Mesodermal cell (in vitro differentiated cells): ENCODE results near the gene CALHM1.

Source experiments
- H3K27ac ChIP-seq: 2 replicates; pipeline ENCODE4 v1.7.0; 2013; ENCODE audit warnings: mild to moderate bottlenecking, low read depth, low read length, moderate library complexity; ENCODE audit not compliant: severe bottlenecking
- H3K36me3 ChIP-seq: 2 replicates; pipeline ENCODE4 v1.7.1; 2013; ENCODE audit warnings: mild to moderate bottlenecking, low read length, moderate library complexity; ENCODE audit not compliant: control insufficient read depth, insufficient read depth
- H3K4me1 ChIP-seq: one replicate; pipeline ENCODE4 v1.7.1; 2013; ENCODE audit warnings: mild to moderate bottlenecking, low read length; ENCODE audit not compliant: insufficient read depth, control insufficient read depth, poor library complexity, severe bottlenecking
- H3K4me3 ChIP-seq: 2 replicates; pipeline ENCODE4 v1.7.0; 2013; ENCODE audit warnings: low read length, control low read depth, mild to moderate bottlenecking; ENCODE audit not compliant: insufficient read depth, poor library complexity, severe bottlenecking; ENCODE audit errors: extremely low read depth
- H3K9me3 ChIP-seq: 2 replicates; pipeline ENCODE4 v1.7.1; 2013; ENCODE audit warnings: mild to moderate bottlenecking, low read length, moderate library complexity; ENCODE audit not compliant: control insufficient read depth
- WGBS, 2 experiments: methylation state at CpG; one replicate each; pipeline ENCODE4 v1.1.5; 2013; ENCODE audit warnings: missing lambda C conversion rate in 2 of 2; ENCODE audit not compliant: insufficient coverage in 2 of 2; 5-methylcytosine and 5-hydroxymethylcytosine counted together

Gene CALHM1

DNA sequence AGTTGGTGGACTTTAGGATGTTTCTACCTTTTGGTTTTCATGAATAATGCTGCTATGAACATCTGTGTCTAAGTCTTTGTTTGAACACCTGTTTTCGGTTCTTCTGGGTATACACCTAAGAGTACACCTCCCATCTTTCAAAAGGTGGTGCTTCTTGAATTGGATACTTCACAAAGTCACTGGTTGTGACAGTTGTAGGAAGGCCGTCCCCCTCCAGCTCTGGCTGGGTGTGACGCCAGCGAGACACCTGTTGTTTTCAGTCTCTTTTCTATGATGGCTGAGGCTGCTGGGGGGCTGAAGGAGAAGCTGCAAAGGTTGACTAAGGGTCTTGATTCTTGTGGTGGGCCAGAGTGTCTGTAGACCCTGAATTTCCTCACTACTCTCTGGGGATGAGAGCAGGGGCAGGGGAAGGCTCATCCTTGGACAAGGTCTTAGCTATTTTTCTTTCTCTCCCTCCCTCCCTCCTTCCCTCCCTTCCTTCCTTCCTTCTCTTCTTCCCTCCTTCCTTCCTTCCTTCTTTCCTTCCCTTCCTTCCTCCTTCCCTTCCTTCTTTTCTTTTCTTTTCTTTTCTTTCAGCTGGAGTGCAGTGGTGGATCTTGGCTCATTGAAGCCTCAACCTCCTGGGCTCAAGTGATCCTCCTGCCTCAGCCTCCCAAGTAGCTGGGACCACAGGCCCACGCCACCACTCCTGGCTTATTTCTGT lies 40.4 kb upstream of the CALHM1 start:
- 88 to 97% methylated on average over 3 to 5 of the region's 5 CpGs for WGBS, 2 experiments
- no peak overlapping the region for H3K4me3 ChIP-seq
- no peaks in the 10 kb centered on the region for H3K36me3 ChIP-seq
- H3K4me1 ChIP-seq, result peaks cover 4% of the 10 kb centered on the region
- no peak overlapping the region for H3K27ac ChIP-seq
- H3K9me3 ChIP-seq, result no peaks in the 10 kb centered on the region

DNA sequence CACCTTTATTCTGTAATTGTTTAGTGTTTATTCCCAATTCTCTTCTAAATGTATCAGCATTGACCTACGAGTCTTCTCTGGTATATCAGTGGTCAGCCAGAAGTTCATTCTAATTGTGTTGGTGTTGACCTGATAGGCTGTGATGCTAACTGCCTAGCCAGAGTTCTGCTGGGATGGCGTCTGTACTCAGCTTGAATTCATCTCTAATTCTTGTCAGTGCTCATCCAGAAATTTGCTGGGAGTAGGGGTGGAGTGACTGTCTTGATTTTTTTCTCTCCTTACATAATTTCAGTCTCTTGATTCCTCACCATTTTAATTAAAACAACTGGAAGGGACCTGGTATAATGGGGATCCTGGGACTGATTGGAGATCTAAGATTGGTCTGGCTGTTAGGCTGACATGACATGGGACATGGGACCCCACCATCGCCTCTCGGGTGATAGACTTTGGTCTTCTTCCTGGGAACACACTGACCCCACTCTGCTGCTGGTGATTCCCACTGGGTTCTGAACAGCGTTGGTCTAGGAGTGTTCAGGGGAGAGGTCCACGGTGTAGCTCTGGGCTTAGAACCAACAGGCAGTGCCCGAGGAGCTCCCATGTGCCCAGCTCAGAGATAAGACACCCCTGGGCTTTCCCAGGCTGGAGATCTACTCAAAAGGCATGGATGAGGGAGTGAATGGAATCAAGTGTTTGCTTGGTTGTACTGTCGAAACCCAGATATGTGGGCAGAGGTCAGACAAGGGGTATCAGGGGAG lies 38.6 kb upstream of the CALHM1 start:
- Histone ChIP-seq H3K4me1 (peaks cover 14% of the 10 kb centered on the region), H3K9me3 (no peaks in the 10 kb centered on the region), H3K36me3 (no peaks in the 10 kb centered on the region), H3K27ac (no peak overlapping the region), H3K4me3 (no peak overlapping the region)
- WGBS, 2 experiments, result 86 to 95% methylated on average over 6 to 7 of the region's 8 CpGs

DNA sequence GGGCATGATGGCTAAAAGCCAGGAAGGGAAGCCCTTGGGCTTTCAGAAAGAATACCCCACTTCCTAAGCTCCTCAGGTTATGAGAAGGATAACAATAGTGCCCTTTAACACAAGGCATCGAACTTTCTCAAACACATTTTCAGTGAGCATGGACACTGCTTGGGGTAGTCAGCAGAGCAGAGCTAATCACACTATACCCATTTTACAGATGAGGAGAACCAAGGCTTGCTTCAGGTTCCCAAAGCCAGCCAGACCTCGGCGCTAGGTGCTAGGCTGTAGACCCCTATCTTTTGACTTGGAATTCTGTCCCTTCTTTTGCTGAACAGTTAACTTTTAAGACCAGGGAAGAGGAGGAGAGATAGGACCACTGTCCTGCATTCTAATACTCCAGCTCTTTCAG lies 36.6 kb upstream of the CALHM1 start:
- peaks cover 23% of the 10 kb centered on the region for H3K4me1 ChIP-seq
- no peak overlapping the region for H3K4me3 ChIP-seq
- WGBS, 2 experiments, result 92 to 93% methylated on average over 3 of the region's 3 CpGs
- no peaks in the 10 kb centered on the region for H3K9me3 ChIP-seq
- no peak overlapping the region for H3K27ac ChIP-seq
- H3K36me3 ChIP-seq, result no peaks in the 10 kb centered on the region

DNA sequence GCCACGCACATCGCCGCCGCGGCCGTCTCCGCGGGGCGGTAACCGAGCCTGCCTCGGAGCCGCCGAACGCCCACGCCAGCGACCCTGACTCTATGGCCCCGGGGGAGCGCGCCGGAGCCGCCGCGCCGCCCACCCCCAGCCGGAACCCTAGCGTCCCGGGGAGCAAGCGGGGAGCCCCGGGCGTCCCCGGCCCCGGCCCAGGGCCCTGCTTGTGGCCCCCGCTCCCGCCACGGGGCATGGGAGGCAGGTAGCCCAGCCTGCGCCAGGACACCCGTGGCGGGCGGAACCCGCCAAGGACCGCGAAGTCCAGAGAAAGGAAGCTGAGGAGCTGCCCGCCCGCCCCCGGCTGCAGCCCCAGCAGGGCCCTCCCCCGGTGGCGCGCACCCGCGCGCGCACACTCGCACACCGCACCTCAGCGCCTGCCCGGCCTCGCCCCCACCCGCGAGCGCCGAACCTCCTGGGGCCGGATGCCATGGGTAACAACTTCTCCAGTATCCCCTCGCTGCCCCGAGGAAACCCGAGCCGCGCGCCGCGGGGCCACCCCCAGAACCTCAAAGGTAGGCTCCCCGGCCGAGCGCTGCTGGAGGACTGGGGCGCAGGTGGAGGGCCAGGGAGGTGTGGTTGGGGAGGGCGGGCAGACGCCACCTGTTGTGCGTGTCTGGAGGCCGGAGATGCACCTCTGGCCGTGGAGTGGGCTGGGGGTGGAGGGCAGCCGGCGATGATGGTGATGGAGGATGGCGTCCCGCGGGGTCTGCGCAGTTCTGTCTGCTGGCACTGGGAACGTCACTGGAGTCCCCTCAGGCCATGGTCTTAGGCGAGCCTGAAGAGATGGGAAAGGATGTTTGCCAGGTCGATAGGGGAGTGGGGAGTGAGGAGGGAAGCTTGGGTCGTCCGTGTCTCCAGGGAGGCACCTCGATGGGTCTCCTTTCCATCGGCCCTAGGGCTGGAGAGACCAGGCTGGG lies 35.5 kb upstream of the CALHM1 start:
- H3K36me3 ChIP-seq, result no peaks in the 10 kb centered on the region
- peaks cover 23% of the 10 kb centered on the region for H3K4me1 ChIP-seq
- no peaks in the 10 kb centered on the region for H3K9me3 ChIP-seq
- WGBS, 2 experiments, result 0 to 1% methylated on average over 50 to 77 of the region's 92 CpGs
- H3K4me3 ChIP-seq, result peak overlapping the region; percentile 45
- H3K27ac ChIP-seq, result no peak overlapping the region

DNA sequence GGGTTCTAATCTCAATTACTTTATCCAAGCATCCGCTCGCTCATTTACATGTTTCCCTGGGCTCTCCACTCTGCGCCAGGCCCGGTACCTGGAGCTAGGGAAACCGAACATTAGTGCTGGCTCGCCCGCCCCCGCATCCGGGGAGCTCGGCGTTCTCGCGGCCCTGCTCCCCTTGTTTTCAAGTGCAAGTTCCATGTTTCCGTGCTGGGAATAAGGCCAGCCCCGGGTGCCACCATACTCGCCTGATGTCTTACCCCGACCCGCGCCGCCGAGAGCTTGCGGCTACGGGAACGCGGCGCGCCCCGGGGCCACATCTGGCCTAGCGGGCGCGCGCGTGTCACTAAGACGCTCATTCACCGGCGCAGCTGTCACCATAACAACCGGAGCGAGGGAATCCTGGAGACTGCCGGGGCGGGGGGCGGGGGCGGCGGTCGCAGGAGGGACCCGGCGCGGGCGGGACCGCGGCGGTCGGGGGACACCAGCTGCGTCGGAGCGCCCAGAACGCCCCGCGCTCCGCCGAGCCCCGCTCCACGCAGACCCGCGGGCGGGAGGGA lies 34.7 kb upstream of the CALHM1 start, which contains the start of gene NEURL1:
Gene NEURL1, plus strand, starts transcription at position 344 of the 554 bp plus-strand sequence. CDS start 683 bp downstream, outside the sequence.
- peak within 1 kb of the TSS; percentile 45 for H3K4me3 ChIP-seq
- H3K9me3 ChIP-seq, result no peaks in the 10 kb centered on the region
- H3K4me1 ChIP-seq, result peaks cover 23% of the 10 kb centered on the region
- WGBS, 2 experiments, result 6% methylated on average over 60 to 63 of the region's 65 CpGs
- H3K36me3 ChIP-seq, result no peaks in the 10 kb centered on the region
- H3K27ac ChIP-seq, result peak within 1 kb of the TSS; percentile 75

DNA sequence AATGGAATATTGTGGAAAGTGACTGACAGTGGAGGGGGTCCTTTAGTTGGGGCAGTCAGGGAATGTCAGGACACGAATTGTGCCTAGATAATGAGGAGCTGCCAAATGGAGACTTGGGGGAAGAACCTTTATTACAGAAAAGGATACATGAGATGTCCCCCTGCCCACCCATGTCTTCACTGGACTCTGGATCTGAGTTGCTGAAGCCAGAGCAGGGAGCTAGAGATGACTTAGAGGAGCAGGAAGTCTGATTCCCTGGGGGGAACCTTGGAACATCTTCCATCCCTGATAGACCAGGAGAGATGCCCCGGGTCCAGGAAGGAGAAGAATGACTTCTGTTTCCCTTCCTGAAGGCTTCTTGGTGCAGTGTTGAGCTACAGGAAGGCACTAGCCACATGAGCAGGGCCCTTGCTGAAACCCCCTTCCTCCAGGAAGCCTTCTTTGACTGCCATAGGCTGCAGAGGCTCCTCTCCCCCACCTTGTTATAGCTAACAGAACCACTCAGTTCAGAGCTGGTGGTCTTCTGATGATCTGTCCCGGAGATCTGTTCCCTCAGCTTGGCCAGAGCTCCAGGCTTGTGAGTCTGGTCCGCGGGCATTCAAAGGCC lies 34.1 kb upstream of the CALHM1 start:
- H3K27ac ChIP-seq, result peak overlapping the region; percentile 75
- no peaks in the 10 kb centered on the region for H3K9me3 ChIP-seq
- peaks cover 23% of the 10 kb centered on the region for H3K4me1 ChIP-seq
- WGBS, 2 experiments, result 79 to 97% methylated on average over 4 to 5 of the region's 5 CpGs
- H3K4me3 ChIP-seq, result no peak overlapping the region
- no peaks in the 10 kb centered on the region for H3K36me3 ChIP-seq

DNA sequence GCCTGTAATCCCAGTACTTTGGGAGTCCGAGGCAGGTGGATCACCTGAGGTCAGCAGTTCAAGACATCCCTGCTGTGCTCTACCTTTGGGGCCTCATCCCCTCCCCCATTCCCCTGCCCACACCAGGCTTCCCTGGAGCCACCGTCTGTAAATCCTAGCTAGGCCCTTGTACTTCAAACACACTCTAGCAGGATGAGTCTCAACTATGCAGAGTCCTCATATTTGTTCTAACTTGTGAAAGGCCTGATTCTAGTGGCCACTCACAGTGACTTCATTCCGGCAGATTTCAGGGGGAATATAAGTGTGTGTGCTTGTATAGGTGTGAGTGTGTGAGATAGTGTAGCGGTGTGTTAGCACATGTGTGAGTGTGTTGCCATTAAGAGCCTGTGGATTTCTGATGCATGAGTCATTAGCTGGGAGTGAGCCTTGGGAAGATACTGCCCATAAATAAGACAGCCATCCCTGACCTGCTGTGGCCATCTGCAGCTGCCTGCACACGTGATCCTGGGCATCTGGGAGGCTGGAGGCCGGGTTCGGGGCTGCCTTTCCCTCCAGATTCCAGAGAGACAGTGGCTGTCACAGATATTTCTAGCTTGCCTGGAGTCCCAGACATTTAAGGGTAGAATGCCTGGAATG lies 33.1 kb upstream of the CALHM1 start:
- WGBS, 2 experiments, result 69 to 70% methylated on average over 6 to 7 of the region's 7 CpGs
- no peaks in the 10 kb centered on the region for H3K9me3 ChIP-seq
- H3K4me3 ChIP-seq, result no peak overlapping the region
- H3K36me3 ChIP-seq, result no peaks in the 10 kb centered on the region
- H3K4me1 ChIP-seq, result peaks cover 23% of the 10 kb centered on the region
- H3K27ac ChIP-seq, result peak overlapping the region; percentile 75

DNA sequence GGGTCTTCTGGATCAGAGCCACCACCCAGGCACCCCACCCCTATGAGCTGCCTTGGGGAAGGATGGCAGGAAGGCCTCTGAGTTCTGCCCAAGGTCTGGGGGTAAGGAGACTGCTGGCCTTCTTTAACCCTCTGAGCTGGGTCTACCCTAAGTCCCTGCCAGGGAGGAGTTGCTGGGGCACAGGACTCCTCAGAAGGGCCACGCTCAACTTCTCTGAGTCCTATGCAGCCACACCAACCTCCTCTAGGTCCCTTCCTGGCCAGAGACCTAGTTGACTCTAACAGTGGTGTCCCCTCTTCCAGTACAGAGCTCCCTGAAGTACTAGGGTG lies 32.2 kb upstream of the CALHM1 start:
- no peak overlapping the region for H3K4me3 ChIP-seq
- 100% methylated on average over 1 of the region's 1 CpG for whole genome bisulfite sequencing, 2 experiments
- no peak overlapping the region for H3K27ac ChIP-seq
- no peaks in the 10 kb centered on the region for H3K36me3 ChIP-seq
- peaks cover 23% of the 10 kb centered on the region for H3K4me1 ChIP-seq
- no peaks in the 10 kb centered on the region for H3K9me3 ChIP-seq

DNA sequence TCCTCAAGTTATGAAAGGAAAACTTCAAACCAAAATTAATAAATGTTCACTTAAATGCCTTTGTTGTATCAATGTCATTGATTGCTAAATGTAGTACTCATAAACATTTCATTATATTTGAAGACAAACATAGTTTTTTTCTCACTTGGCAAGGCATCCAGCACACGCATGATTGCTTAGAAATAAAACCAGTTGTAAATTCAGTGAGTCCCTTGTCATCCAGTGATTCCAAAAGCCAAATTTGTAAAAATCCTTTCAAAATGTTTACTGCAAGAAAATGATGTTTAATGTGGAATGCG lies 28.7 kb upstream of the CALHM1 start:
- Histone ChIP-seq H3K4me3 (no peak overlapping the region), H3K36me3 (no peaks in the 10 kb centered on the region), H3K9me3 (no peaks in the 10 kb centered on the region), H3K4me1 (peaks cover 10% of the 10 kb centered on the region), H3K27ac (no peak overlapping the region)
- WGBS, 2 experiments, result 100% methylated on average over 1 to 2 of the region's 2 CpGs
